ENCODE data around the gene ZNF90. TPM values are rescaled to one million over a fixed set of nuclear protein-coding genes. Genes with fewer than 3 reads are reported as not detected.

The ZNF90 gene
- total and polyA plus RNA-seq, 2 of the 8 experiments (the other 6 are each of a cell fraction or from before 2014, with no cell fraction given): 41.2 to 114 TPM

- Histone ChIP-seq H3K9ac (replicated peaks in 1 of 4; ENCODE audit: extremely low read depth in 1 of 4, low read depth in 3 of 4, low read length in 3 of 4) (no peak overlapping the region), H2BK20ac (ENCODE audit: low read length) (no peak overlapping the region), H3K4me1 (replicated peaks in 1 of 4; ENCODE audit: control insufficient read depth in 3 of 4, insufficient read depth in 4 of 4, low read length in 3 of 4) (peaks cover under 1 to 12% (median 7%) of the 10 kb centered on the region in 4 experiments; a peak in 5 of 7 replicates), H4K91ac (replicated peaks; ENCODE audit: insufficient read length, low read length) (no peak overlapping the region), H2BK15ac (ENCODE audit: low read length) (no peak overlapping the region), H4K20me1 (replicated peaks in 1 of 2; ENCODE audit: control insufficient read depth in 1 of 2, insufficient read depth in 2 of 2, low read length in 2 of 2) (no peaks in the 10 kb centered on the region), H2BK5ac (ENCODE audit: low read depth, low read length) (no peak overlapping the region), H3K23me2 (ENCODE audit: low read depth, low read length) (no peaks in the 10 kb centered on the region), H4K5ac (ENCODE audit: insufficient read length, low read depth, low read length) (no peak overlapping the region), H3K27me3 (replicated peaks in 1 of 4; ENCODE audit: control insufficient read depth in 3 of 4, extremely low read depth in 1 of 4, insufficient read depth in 3 of 4, low read length in 3 of 4) (no peaks in the 10 kb centered on the region), H3K9me3 (ENCODE audit: insufficient read depth in 2 of 2, low read depth in 1 of 2, low read length in 1 of 2) (no peaks in the 10 kb centered on the region), H3K18ac (ENCODE audit: extremely low read depth, low read length) (no peak overlapping the region), H3K4me3 (ENCODE audit: extremely low read depth in 1 of 4, insufficient read depth in 2 of 4, low read depth in 3 of 4, low read length in 4 of 4) (no peak overlapping the region), H2AK5ac (ENCODE audit: low read depth, low read length) (no peak overlapping the region), H3K14ac (ENCODE audit: insufficient read length) (no peak overlapping the region), H3K56ac (replicated peaks; ENCODE audit: insufficient read length, low read depth, low read length) (no peak overlapping the region), H2AFZ (ENCODE audit: low read length) (no peak overlapping the region), H3K79me1 (ENCODE audit: low read depth, low read length) (no peaks in the 10 kb centered on the region; the same call in 1 of the 2 replicates), H4K8ac (ENCODE audit: extremely low read depth, insufficient read depth, low read length) (no peak overlapping the region), H3K79me2 (ENCODE audit: control insufficient read depth in 1 of 2, insufficient read depth in 2 of 2, low read length in 2 of 2) (peaks cover under 1 to 1% of the 10 kb centered on the region in 2 experiments; a peak in 3 of 4 replicates), H3K4ac (replicated peaks; ENCODE audit: insufficient read length, low read depth, low read length) (no peak overlapping the region), H3K4me2 (ENCODE audit: insufficient read depth in 1 of 2, low read depth in 2 of 2, low read length in 2 of 2) (no peak overlapping the region), H2BK12ac (ENCODE audit: low read depth, low read length) (no peak overlapping the region), H3K23ac (ENCODE audit: insufficient read length) (no peak overlapping the region), H2BK120ac (replicated peaks; ENCODE audit: low read depth, low read length) (no peak overlapping the region), H3K36me3 (ENCODE audit: control insufficient read depth in 2 of 4, insufficient read depth in 4 of 4, low read length in 3 of 4) (no peaks in the 10 kb centered on the region), H3K27ac (ENCODE audit: low read depth, low read length) (no peak overlapping the region)
- 94% methylated on average over 5 of the region's 5 CpGs; no CpG with 5 or more reads in 1 of the 2 experiments for WGBS, 2 experiments (ENCODE audit: extremely low coverage in 1 of 2, insufficient coverage in 1 of 2, insufficient read length in 1 of 2, insufficient replicate concordance in 2 of 2, low coverage in 1 of 2, low lambda C conversion rate in 2 of 2, missing lambda C conversion rate in 1 of 2)
- DNase-seq (ENCODE audit: low read depth in 1 of 2, low spot score in 2 of 2): no peak
- CTCF ChIA-PET (ENCODE audit: partially characterized antibody): interaction anchor here (1.6 to 1.7 kb wide), 2 partner anchors 14 to 75 kb away, joined by 4 to 5 read pairs; no protein-coding TSS in a partner anchor
- no peak for FAIRE-seq
- POLR2A ChIA-PET (ENCODE audit: partially characterized antibody): interaction anchor here (1.1 to 1.3 kb wide), 3 partner anchors 12 to 139 kb away, joined by 3 to 4 read pairs (median 3); no protein-coding TSS in a partner anchor
- TF ChIP-seq CTCF (IDR thresholded peaks at IDR 0.05; ENCODE audit: control extremely low read depth in 1 of 3, insufficient read depth in 1 of 3, low read depth in 1 of 3, low read length in 3 of 3) (no peak), HDAC6 (IDR thresholded peaks at IDR 0.05; ENCODE audit: low read depth, low read length) (no peak), BACH1 (IDR thresholded peaks at IDR 0.05; ENCODE audit: low read length) (no peak), KDM4A (IDR thresholded peaks at IDR 0.05; ENCODE audit: low read depth, low read length, severe bottlenecking) (no peak)
Observed at GRCh38 chr19:20072936-20073335, 4.9 kb upstream of the ZNF90 start.
